DOHH2 (cell line): ENCODE results near the gene BICRA.
"Not testable (repeated sequence)": the region's sequence is repeated elsewhere in the genome, so short reads cannot be mapped to it uniquely, and the experiment has no call there.

Experiments used
- H3F3A ChIP-seq: fragments of 200-600 bp; sonication (generic), shearing (Covaris generic); 2 replicates; pipeline ENCODE4 v1.6.0; 2016; ENCODE audit warnings: antibody characterized with exemption, mild to moderate bottlenecking; ENCODE audit not compliant: control insufficient read depth, insufficient read depth
- H3K27ac ChIP-seq: fragments of 200-600 bp; sonication (generic); 2 replicates; pipeline ENCODE4 v1.5.1; 2014; ENCODE audit warnings: low read depth, mild to moderate bottlenecking, low read length, moderate library complexity
- H3K27me3 ChIP-seq: fragments of 200-600 bp; sonication (generic); 2 replicates; pipeline ENCODE4 v1.6.1; 2014; ENCODE audit warnings: mild to moderate bottlenecking, low read length, mixed read lengths; ENCODE audit not compliant: control insufficient read depth
- H3K36me3 ChIP-seq: fragments of 200-600 bp; sonication (generic); 2 replicates; pipeline ENCODE4 v1.6.1; 2014; ENCODE audit warnings: mild to moderate bottlenecking, low read length, moderate library complexity, mixed read lengths; ENCODE audit not compliant: control insufficient read depth
- H3K4me1 ChIP-seq: fragments of 200-600 bp; sonication (generic); 2 replicates; pipeline ENCODE4 v1.6.1; 2014; ENCODE audit warnings: mild to moderate bottlenecking, low read length, mixed read lengths; ENCODE audit not compliant: control insufficient read depth
- H3K4me2 ChIP-seq: fragments of 200-600 bp; sonication (generic); 2 replicates; pipeline ENCODE4 v1.6.0; 2014; ENCODE audit warnings: mild to moderate bottlenecking, low read length, moderate library complexity
- H3K4me3 ChIP-seq: fragments of 200-600 bp; sonication (generic); 2 replicates; pipeline ENCODE4 v1.5.1; 2014; ENCODE audit warnings: mild to moderate bottlenecking, low read length, mixed read lengths
- H3K79me2 ChIP-seq: fragments of 200-600 bp; sonication (generic); 2 replicates; pipeline ENCODE4 v1.6.1; 2014; ENCODE audit warnings: mild to moderate bottlenecking, low read length, mixed read lengths; ENCODE audit not compliant: control insufficient read depth
- H3K9me2 ChIP-seq: fragments of 200-600 bp; sonication (generic); replicated peaks from 2 replicates; pipeline ENCODE4 v1.6.1; 2014; ENCODE audit warnings: mild to moderate bottlenecking, low read length, mixed read lengths; ENCODE audit not compliant: control insufficient read depth
- H3K9me3 ChIP-seq: fragments of 200-600 bp; sonication (generic); 2 replicates; pipeline ENCODE4 v1.6.1; 2014; ENCODE audit warnings: antibody characterized with exemption, low read length, mixed read lengths; ENCODE audit not compliant: control insufficient read depth, insufficient read depth
- H4K20me1 ChIP-seq: fragments of 200-600 bp; sonication (generic); 2 replicates; pipeline ENCODE4 v1.6.0; 2014; ENCODE audit warnings: low read depth, mild to moderate bottlenecking, antibody characterized with exemption, low read length, moderate library complexity; ENCODE audit not compliant: control insufficient read depth, insufficient read depth
- EZH2phosphoT487 ChIP-seq: fragments of 200-600 bp; sonication (generic); IDR thresholded peaks from 2 replicates; pipeline ENCODE4 v1.6.1; 2017; ENCODE audit warnings: borderline replicate concordance, mild to moderate bottlenecking, antibody characterized with exemption, low read length, moderate library complexity, mixed read lengths
- TF ChIP-seq, protein P1 (sequence below): fragments of 200-600 bp; sonication (generic); IDR thresholded peaks from one replicate; pipeline ENCODE4 v1.5.1; 2014; ENCODE audit warnings: antibody characterized with exemption, mild to moderate bottlenecking, low read depth, low read length; ENCODE audit not compliant: poor library complexity, severe bottlenecking

The BICRA gene

DNA sequence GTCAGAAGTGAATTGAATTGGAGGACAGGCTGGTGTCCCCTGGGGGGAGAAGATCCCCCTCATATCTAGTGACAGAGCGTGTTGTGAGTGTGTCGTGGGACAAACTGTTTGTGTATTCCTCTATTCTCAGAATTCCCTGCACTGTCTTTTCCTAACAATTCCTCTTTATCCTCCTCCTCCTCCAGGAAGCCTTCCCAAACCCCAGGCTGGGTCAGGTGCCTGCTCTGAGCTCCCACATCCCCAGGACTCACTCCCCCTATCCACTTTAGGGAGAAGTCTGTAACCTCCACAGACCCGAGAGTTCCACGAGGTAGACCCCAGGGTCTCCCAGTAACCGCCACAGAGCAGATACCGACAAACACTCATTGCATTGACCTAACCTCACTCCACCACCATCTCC, 15.1 kb upstream of the BICRA start:
- Histone ChIP-seq H3K79me2 (no peaks in the 10 kb centered on the region), H3K9me3 (no peaks in the 10 kb centered on the region), H3K27ac (no peak overlapping the region), H3K4me1 (peaks cover 27% of the 10 kb centered on the region), H4K20me1 (no peaks in the 10 kb centered on the region), H3K9me2 (no peaks in the 10 kb centered on the region), H3K27me3 (no peaks in the 10 kb centered on the region), H3K36me3 (no peaks in the 10 kb centered on the region), H3F3A (peaks cover 12% of the 10 kb centered on the region), H3K4me2 (no peak overlapping the region), H3K4me3 (no peak overlapping the region)
- TF ChIP-seq, protein P1, sequence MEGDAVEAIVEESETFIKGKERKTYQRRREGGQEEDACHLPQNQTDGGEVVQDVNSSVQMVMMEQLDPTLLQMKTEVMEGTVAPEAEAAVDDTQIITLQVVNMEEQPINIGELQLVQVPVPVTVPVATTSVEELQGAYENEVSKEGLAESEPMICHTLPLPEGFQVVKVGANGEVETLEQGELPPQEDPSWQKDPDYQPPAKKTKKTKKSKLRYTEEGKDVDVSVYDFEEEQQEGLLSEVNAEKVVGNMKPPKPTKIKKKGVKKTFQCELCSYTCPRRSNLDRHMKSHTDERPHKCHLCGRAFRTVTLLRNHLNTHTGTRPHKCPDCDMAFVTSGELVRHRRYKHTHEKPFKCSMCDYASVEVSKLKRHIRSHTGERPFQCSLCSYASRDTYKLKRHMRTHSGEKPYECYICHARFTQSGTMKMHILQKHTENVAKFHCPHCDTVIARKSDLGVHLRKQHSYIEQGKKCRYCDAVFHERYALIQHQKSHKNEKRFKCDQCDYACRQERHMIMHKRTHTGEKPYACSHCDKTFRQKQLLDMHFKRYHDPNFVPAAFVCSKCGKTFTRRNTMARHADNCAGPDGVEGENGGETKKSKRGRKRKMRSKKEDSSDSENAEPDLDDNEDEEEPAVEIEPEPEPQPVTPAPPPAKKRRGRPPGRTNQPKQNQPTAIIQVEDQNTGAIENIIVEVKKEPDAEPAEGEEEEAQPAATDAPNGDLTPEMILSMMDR: no peak
- no peak for TF ChIP-seq EZH2phosphoT487

- Histone ChIP-seq H3K9me2 (no peaks in the 10 kb centered on the region), H3K36me3 (no peaks in the 10 kb centered on the region), H3K4me2 (no peak overlapping the region), H3K9me3 (no peaks in the 10 kb centered on the region), H3K79me2 (peaks cover 6% of the 10 kb centered on the region; the same call in 1 of the 2 replicates), H3K4me1 (peaks cover 26% of the 10 kb centered on the region), H3K27me3 (no peaks in the 10 kb centered on the region), H3K27ac (no peak overlapping the region), H3F3A (peaks cover 14% of the 10 kb centered on the region), H4K20me1 (no peaks in the 10 kb centered on the region), H3K4me3 (no peak overlapping the region)
- TF ChIP-seq, protein P1: no peak
- no peak for TF ChIP-seq EZH2phosphoT487
Measured at GRCh38 chr19:47595944-47596343, 13.0 kb upstream of the BICRA start.

DNA sequence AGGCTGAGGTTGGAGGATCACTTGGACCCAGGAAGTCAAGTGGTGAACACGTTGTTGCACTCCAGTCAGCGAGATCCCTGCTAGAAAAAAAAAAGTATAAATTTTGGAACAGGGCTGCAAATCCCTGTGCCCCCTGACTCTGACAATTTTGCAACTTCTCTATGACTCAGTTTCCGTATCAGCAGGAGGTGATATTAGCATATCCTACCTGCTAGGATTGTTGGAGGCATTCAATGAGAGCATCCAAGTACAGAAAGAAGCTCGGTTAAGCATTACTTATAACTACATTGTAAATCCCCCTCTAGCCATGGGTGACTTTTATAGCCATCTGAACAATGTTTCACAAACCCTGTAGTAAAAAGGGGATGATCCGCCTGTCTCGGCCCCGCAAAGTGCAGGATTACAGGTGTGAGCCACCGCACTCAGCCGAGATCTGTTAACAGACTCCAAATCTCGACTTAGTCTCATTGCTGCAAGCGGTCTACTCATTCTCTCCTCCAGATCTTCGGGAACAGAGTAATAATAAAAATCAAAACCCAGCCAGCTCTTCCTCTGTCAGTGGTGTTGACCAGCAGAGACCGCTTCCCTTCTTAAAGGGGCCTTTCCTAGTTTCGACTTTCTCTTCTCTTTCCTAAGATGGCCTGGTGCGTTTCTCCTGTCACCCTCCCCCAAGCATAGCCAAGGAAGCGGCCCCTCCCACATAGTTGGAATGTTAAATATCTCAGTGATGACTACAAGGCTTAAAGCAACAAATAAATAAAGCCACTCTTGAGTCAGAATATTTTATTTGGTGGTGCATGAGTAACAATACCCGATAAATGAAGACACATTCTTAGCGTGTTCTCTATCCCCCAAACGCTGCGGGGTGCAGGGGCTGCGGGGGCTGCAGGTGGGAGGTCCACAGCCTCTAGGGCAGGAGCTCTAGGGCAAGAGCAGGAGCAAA, 10.3 kb upstream of the BICRA start:
- Histone ChIP-seq H3K36me3 (no peaks in the 10 kb centered on the region), H3F3A (peaks cover 14% of the 10 kb centered on the region), H3K27me3 (no peaks in the 10 kb centered on the region), H3K4me2 (peak overlapping the region; percentile 82), H3K79me2 (peaks cover 6% of the 10 kb centered on the region; the same call in 1 of the 2 replicates), H3K9me2 (no peaks in the 10 kb centered on the region), H3K27ac (peak overlapping the region; percentile 42), H3K4me1 (peaks cover 38% of the 10 kb centered on the region), H4K20me1 (no peaks in the 10 kb centered on the region), H3K9me3 (no peaks in the 10 kb centered on the region), H3K4me3 (peak overlapping the region; percentile 83)
- TF ChIP-seq, protein P1: no peak
- no peak for TF ChIP-seq EZH2phosphoT487

DNA sequence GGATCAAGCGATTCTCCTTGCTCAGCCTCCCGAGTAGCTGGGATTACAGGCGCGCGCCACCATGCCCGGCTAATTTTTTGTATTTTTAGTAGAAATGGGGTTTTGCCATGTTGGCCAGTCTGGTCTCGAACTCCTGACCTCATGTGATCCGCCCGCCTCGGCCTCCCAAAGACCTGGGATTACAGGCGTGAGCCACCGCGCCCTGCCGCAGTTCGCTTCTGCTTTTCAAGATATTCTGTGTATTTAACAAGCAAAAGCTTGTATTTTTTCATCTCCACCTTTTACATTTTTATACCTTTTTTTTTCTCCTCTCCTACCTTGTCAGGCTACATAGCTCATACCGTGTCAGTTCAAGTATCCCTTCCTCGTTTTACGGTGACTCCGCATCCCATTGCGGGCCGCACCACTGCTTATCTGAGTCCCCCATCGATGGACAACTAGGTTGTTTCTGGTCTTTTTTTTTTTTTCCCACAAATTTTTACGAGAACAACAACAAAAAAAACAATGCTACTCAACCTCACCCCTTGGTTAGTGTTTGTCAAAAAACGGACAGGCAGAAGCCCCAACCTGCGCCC, 9.2 kb upstream of the BICRA start:
- Histone ChIP-seq H3K27ac (peak overlapping the region; percentile 60), H3K4me3 (peak overlapping the region; percentile 83), H3K4me1 (peaks cover 44% of the 10 kb centered on the region), H3K4me2 (peak overlapping the region; percentile 82), H3F3A (peaks cover 22% of the 10 kb centered on the region)
- H3K79me2 ChIP-seq, H3K9me3 ChIP-seq, H4K20me1 ChIP-seq, H3K27me3 ChIP-seq, H3K9me2 ChIP-seq, H3K36me3 ChIP-seq: not testable (repeated sequence)
